Activated naive CD8-positive, alpha-beta T cell treated with anti-CD3 and anti-CD28 coated beads, Interleukin-2, amount 50 U/mL, for 16 hours (primary cell): ENCODE measurements around the gene MAGED1.
"Not testable (repeated sequence)": the region's sequence is repeated elsewhere in the genome, so short reads cannot be mapped to it uniquely, and the experiment has no call there.

ENCODE experiments used
- DNase-seq: peaks from one replicate; pipeline ENCODE4 v3.0.0-alpha.2; 2020; ENCODE audit warnings: low read depth, low spot score

Gene MAGED1

GRCh38 chrX:51894697-51895336, 1.4 kb downstream of the MAGED1 start:
- DNase-seq: no peak

- DNase-seq: no peak
Measured at GRCh38 chrX:51896626-51897025, 3.2 kb downstream of the MAGED1 start.

- no peak for DNase-seq
Measured at GRCh38 chrX:51899741-51900140, 6.3 kb downstream of the MAGED1 start.

GRCh38 chrX:51902510-51903050, 9.2 kb downstream of the MAGED1 start:
- no peak for DNase-seq

- DNase-seq: not testable (repeated sequence)
Measured at GRCh38 chrX:51905152-51905551, 11.7 kb downstream of the MAGED1 start.

GRCh38 chrX:51905711-51906110, 12.3 kb downstream of the MAGED1 start:
- DNase-seq: no peak

GRCh38 chrX:51917604-51918003, 24.2 kb downstream of the MAGED1 start:
- no peak for DNase-seq

- DNase-seq: no peak
Measured at GRCh38 chrX:51922561-51922960, 29.1 kb downstream of the MAGED1 start.

- no peak for DNase-seq
Measured at GRCh38 chrX:51931566-51932150, 38.2 kb downstream of the MAGED1 start.
